A673 (cell line): ENCODE measurements around the gene GLIS2. TPM values are rescaled to one million over a fixed set of nuclear protein-coding genes. Genes with fewer than 3 reads are reported as not detected.

Source experiments
- BruUV-seq: library from RNA; stranded (reverse); fragments of 400-500 nt; replicated peaks from 2 replicates; lab custom pipeline; 2021; lab: Mats Ljungman, UMichigan
- CTCF ChIA-PET: fragments of 300-600 bp; sonication (Branson Sonifier 250); formaldehyde crosslinking; loops from one replicate; lab custom pipeline; 2022; ENCODE audit warnings: antibody characterized with exemption; lab: Charles Lee
- POLR2A ChIA-PET: fragments of 300-600 bp; sonication (Branson Sonifier 250); formaldehyde crosslinking; loops from one replicate; lab custom pipeline; 2022; ENCODE audit warnings: antibody characterized with exemption; ENCODE audit not compliant: low non-redundant PET; lab: Charles Lee
- DNase-seq: peaks from one replicate; pipeline ENCODE4 v3.0.0-alpha.2; 2015; ENCODE audit warnings: low spot score
- H3K27ac ChIP-seq: fragments of 200-600 bp; sonication (generic); 2 replicates; pipeline ENCODE4 v1.5.1; 2016; ENCODE audit warnings: mixed run types, low read depth, mild to moderate bottlenecking, mixed read lengths, antibody characterized with exemption, low read length; ENCODE audit not compliant: poor library complexity, severe bottlenecking
- H3K27me3 ChIP-seq: fragments of 200-600 bp; sonication (generic); replicated peaks from 2 replicates; pipeline ENCODE4 v1.6.1; 2017; ENCODE audit warnings: mixed run types, low read depth, mild to moderate bottlenecking, mixed read lengths, antibody characterized with exemption, low read length; ENCODE audit not compliant: insufficient read depth, poor library complexity
- H3K36me3 ChIP-seq: fragments of 200-600 bp; sonication (generic); 2 replicates; pipeline ENCODE4 v1.6.1; 2016; ENCODE audit warnings: mixed run types, mild to moderate bottlenecking, mixed read lengths, antibody characterized with exemption, low read length; ENCODE audit not compliant: insufficient read depth, poor library complexity, severe bottlenecking
- H3K4me1 ChIP-seq: fragments of 200-600 bp; sonication (generic); 2 replicates; pipeline ENCODE4 v1.6.1; 2017; ENCODE audit warnings: mixed run types, mild to moderate bottlenecking, mixed read lengths, antibody characterized with exemption, low read length; ENCODE audit not compliant: insufficient read depth, poor library complexity, severe bottlenecking
- H3K4me3 ChIP-seq: fragments of 200-600 bp; sonication (generic); 2 replicates; pipeline ENCODE4 v1.5.1; 2016; ENCODE audit warnings: low read depth, mixed run types, mild to moderate bottlenecking, mixed read lengths, low read length; ENCODE audit not compliant: poor library complexity, severe bottlenecking
- H3K9me3 ChIP-seq: fragments of 200-600 bp; sonication (generic); 2 replicates; pipeline ENCODE4 v1.6.1; 2016; ENCODE audit warnings: mixed run types, low read depth, mild to moderate bottlenecking, mixed read lengths, antibody characterized with exemption, low read length; ENCODE audit not compliant: poor library complexity, severe bottlenecking
- EZH2 ChIP-seq: fragments of 200-600 bp; sonication (generic); IDR thresholded peaks from 2 replicates; pipeline ENCODE4 v1.6.1; 2017; ENCODE audit warnings: borderline replicate concordance, low read depth, mild to moderate bottlenecking, mixed read lengths, antibody characterized with exemption, low read length; ENCODE audit not compliant: poor library complexity, severe bottlenecking
- intact Hi-C: fragments of 100-400 bp; cut with micrococcal nuclease; formaldehyde crosslinking; loops from one replicate; pipeline ENCODE4 v1.10.0; 2022; ENCODE audit not compliant: unreplicated experiment
- total RNA-seq: library from RNA; stranded (reverse); gene quantifications from 2 replicates; pipeline ENCODE4 v1.2.3, GENCODE V29; 2021
- TF ChIP-seq, protein P1 (sequence below): fragments of 300-800, 200-600 bp; sonication (generic); conservative IDR thresholded peaks from 2 replicates; pipeline ENCODE4 v1.5.1; 2017; ENCODE audit warnings: low read depth, mild to moderate bottlenecking, antibody characterized with exemption, low read length, moderate library complexity, mixed read lengths

GLIS2 gene
- total RNA-seq, 1 experiment from 2014 or later: 10.6 TPM

DNA sequence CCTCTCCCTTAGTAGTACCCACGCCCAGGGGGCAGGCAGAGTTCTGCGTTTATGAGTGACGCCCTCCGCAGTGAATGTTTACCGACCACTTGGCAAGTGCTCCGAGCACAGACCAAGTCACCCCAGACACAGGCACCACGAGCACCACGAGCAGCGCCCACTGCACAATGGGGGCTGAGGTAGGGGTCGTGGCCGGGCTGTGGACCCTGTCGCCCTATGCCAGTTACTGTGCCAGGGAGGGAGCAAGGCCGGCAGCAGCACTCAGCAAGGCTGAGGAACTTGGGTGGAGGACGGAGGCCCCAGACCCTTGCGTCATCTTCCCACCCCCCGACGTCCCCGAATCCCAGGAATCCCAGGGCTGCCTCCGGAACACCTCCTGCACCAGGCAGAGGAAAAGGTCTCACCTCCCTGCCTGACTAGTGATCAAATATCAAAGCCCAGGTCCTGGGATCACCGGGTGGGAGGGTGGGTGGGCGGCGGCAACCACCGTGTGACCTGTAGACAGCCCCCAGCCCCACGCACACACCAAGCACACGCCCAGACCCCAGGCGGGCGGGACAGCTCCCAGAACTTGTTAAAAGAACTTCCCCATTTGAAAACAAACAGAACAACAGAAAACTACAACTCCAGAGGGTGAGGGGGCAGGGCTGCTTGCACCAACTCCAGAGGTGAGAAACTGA lies 61.2 kb downstream of the GLIS2 start:
- ChIA-PET POLR2A (interaction anchor here (0.7 kb wide), 1 partner anchor 14 kb away, joined by 3 read pairs; no protein-coding TSS in a partner anchor), CTCF (no interaction called here)
- intact Hi-C loops: no loop called here
- Histone ChIP-seq H3K9me3 (no peaks in the 10 kb centered on the region), H3K4me1 (peaks cover 31% of the 10 kb centered on the region), H3K27me3 (no peaks in the 10 kb centered on the region), H3K4me3 (no peak overlapping the region), H3K27ac (no peak overlapping the region), H3K36me3 (no peaks in the 10 kb centered on the region)
- no peak for DNase-seq
- TF ChIP-seq, protein P1, sequence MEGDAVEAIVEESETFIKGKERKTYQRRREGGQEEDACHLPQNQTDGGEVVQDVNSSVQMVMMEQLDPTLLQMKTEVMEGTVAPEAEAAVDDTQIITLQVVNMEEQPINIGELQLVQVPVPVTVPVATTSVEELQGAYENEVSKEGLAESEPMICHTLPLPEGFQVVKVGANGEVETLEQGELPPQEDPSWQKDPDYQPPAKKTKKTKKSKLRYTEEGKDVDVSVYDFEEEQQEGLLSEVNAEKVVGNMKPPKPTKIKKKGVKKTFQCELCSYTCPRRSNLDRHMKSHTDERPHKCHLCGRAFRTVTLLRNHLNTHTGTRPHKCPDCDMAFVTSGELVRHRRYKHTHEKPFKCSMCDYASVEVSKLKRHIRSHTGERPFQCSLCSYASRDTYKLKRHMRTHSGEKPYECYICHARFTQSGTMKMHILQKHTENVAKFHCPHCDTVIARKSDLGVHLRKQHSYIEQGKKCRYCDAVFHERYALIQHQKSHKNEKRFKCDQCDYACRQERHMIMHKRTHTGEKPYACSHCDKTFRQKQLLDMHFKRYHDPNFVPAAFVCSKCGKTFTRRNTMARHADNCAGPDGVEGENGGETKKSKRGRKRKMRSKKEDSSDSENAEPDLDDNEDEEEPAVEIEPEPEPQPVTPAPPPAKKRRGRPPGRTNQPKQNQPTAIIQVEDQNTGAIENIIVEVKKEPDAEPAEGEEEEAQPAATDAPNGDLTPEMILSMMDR: no peak
- TF ChIP-seq EZH2: no peak
- no TSS peak for BruUV-seq

DNA sequence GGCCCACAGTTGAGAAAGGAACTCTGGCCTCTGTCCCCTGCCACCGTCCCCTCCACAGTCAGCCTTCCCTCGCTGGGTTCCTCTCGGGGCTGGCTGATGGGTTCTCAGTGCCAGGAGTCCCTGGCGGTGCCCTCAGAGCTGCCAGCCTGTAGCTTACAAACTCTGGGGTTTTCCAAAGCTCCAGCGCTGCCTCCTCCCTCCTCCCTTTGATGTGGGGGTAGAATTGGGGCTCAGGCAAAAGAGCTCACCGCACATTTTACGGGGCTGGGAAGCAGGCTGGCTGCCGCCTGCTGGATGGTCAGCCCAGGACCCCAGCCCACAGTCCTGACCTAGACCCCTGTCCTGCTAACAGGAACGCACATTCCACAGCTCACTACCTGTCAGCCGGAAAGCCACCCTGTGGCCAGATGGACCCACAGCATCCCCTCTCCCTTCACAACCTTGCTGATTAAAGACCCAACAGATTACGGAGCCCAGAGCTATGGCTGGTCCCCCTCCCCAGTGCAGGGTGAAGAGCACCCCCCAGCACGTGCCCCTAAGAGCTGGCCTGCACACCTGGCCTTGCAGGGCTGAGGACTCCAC lies 61.8 kb downstream of the GLIS2 start:
- no peak for DNase-seq
- Histone ChIP-seq H3K27ac (no peak overlapping the region), H3K27me3 (no peaks in the 10 kb centered on the region), H3K4me3 (no peak overlapping the region), H3K4me1 (peaks cover 25% of the 10 kb centered on the region), H3K9me3 (no peaks in the 10 kb centered on the region), H3K36me3 (no peaks in the 10 kb centered on the region)
- no peak for TF ChIP-seq EZH2
- TF ChIP-seq, protein P1: 0 out of 2 replicates have a peak, but pooled peaks have one; percentile 21
- intact Hi-C loops: no loop called here
- CTCF ChIA-PET: no interaction called here
- POLR2A ChIA-PET: no interaction called here
- no TSS peak for BruUV-seq

DNA sequence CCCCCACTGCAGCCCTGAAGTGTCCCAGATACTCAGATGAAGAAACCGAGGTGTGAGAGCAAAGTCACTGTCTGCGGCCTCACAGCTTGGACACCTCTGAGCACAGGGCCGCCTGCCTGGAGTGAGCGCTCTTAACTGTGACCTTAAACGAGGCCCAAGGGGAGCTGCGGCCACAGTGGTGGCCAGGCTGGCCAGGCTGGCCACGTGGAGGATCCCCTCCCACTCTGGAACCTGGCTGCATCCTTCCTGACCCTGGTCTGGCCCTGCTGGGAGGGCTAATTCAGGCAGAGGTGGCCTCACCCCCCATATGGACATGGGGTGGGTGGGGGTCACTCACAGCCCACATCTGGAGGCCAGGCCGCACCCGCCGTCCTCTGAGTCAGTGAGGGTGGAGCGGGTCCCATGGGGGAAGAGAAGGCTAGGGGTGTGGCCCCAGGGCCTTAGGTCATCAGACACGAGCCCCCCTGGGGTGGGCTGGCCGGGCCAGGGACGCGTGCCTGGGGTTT lies 62.3 kb downstream of the GLIS2 start:
- H3K36me3 ChIP-seq: no peaks in the 10 kb centered on the region
- intact Hi-C loops: no loop called here

More for the DNA sequence above, 62.3 kb downstream of the GLIS2 start:
- DNase-seq: no peak
- CTCF ChIA-PET: no interaction called here
- Histone ChIP-seq H3K4me3 (no peak overlapping the region), H3K4me1 (peaks cover 20% of the 10 kb centered on the region), H3K27ac (no peak overlapping the region), H3K9me3 (no peaks in the 10 kb centered on the region), H3K27me3 (no peaks in the 10 kb centered on the region)
- TF ChIP-seq EZH2: no peak
- TF ChIP-seq, protein P1: no peak
- POLR2A ChIA-PET: no interaction called here
- BruUV-seq: no TSS peak
